NB4 (cell line): Measurements from ENCODE around the gene TMOD1.

Source experiments
- CTCF ChIP-seq: IDR thresholded peaks from one replicate; pipeline ENCODE4 v1.5.1; 2012; ENCODE audit warnings: low read depth, low read length
- MAX ChIP-seq: IDR thresholded peaks from 2 replicates; pipeline ENCODE4 v1.6.1; 2011; ENCODE audit warnings: low read depth, low read length
- MYC ChIP-seq: IDR thresholded peaks from 2 replicates; pipeline ENCODE4 v1.6.1; 2011; ENCODE audit warnings: low read depth, low read length
- POLR2A ChIP-seq: IDR thresholded peaks from 2 replicates; pipeline ENCODE4 v1.6.1; 2011; ENCODE audit warnings: mild to moderate bottlenecking; ENCODE audit not compliant: insufficient read length; ENCODE audit errors: extremely low read depth

GRCh38 chr9:97475059-97475458, 26.4 kb upstream of the TMOD1 start:
- no peak for TF ChIP-seq CTCF
- TF ChIP-seq POLR2A = no peak
- TF ChIP-seq MYC = no peak
- TF ChIP-seq MAX = no peak
